IPS-18c (cell line): ENCODE measurements around the gene SLC22A3.
"Not testable (repeated sequence)": the region's sequence is repeated elsewhere in the genome, so short reads cannot be mapped to it uniquely, and the experiment has no call there.

ENCODE experiments used
- H3K4me3 ChIP-seq: 2 replicates; pipeline ENCODE4 v1.7.0; 2013; ENCODE audit warnings: low read depth, mild to moderate bottlenecking, low read length, moderate library complexity; ENCODE audit not compliant: insufficient read depth
- H3K9me3 ChIP-seq: one replicate; pipeline ENCODE4 v1.6.1; 2013; ENCODE audit warnings: mild to moderate bottlenecking, low read length, moderate library complexity; ENCODE audit not compliant: control insufficient read depth, insufficient read depth

Gene SLC22A3

GRCh38 chr6:160358225-160359119 is 10.3 kb downstream of the SLC22A3 start:
- Histone ChIP-seq H3K9me3 (no peaks in the 10 kb centered on the region), H3K4me3 (no peak overlapping the region)

DNA sequence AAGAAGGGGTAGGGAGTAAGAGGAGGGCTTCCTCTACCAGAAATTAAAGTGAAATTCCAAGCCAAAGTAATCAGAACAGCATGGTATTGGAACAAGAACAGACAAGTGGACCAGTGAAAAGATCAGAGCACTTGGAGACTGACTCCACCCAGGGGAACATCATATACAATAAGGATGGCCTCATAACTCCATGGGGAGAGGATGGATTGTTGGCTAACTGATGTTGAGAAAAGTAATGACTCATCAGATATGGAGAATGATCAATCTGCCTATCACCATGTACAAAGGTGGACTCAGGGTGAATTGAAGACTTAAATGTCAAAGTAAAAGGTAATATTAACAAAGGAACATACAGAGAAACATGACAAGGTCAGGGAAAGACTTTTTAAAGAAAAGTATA is 12.8 kb downstream of the SLC22A3 start:
- no peaks in the 10 kb centered on the region for H3K9me3 ChIP-seq
- no peak overlapping the region for H3K4me3 ChIP-seq

DNA sequence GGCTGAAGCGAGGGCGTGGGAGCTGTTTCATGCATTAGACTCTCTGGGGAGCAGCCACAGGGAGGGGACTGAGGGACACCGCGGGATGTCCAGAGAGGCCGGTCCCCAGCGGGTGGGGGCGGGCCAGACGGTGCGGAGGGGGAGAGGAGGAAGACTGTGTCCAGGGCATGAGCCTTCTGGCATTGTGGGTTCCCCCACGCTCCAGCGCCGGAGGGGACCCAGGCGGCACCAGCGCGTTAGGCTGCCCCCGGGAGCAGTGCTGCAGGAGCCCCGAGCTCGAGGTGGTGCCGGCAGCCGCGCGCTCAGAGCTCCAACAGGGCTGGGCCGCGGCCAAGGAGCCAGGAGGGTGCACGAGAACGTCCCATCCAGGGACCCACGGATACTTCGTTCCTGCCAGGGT is 14.4 kb downstream of the SLC22A3 start:
- Histone ChIP-seq H3K4me3 (no peak overlapping the region), H3K9me3 (no peaks in the 10 kb centered on the region)

DNA sequence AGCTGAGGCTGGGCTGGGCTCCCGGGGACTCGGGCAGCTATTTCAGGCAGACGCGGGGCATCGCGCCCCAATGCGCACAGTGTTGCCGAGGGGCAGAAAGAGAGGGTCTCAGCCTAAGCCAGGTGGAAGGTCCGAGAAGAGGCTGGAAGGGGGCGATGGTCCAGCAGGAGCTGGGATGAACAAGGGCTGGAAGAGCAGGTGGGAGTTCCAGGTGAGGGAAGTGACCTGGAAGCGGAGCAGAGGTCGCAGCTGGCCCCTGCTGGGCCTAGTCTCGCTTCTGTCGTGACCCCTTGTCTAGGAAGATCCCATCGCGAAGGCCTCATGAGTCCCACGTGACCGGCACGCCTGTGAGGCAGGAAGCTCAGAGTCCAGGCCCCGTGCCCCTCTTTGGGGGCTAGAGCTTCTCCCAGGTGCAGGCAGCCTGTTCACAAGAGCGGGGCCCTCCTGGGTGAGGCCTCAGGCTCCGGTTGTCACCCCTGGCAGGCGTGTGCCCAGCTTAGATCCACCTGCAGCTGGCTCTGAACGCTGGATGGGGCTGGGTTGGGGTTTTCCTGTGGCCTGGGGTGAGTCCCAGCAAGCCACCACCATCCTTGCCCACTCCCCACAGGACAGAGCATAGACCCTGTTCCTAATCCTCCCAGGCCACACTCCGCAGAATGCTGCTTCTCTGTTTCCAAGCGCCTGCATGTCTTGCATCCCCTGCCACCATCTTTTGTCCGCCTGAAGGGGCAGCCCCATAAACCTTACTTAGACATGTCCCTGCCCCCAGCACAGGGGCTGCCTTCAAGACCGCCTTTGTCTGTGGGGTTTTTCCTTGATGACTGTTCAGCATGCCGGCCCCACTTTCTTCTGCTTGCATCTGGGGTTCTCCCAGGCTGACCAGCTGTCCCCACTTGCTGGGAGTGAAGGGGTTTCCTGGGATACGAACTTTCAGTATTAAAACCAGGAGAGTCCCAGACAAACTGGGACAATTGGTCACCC is 15.1 kb downstream of the SLC22A3 start:
- Histone ChIP-seq H3K4me3 (no peak overlapping the region), H3K9me3 (no peaks in the 10 kb centered on the region)

DNA sequence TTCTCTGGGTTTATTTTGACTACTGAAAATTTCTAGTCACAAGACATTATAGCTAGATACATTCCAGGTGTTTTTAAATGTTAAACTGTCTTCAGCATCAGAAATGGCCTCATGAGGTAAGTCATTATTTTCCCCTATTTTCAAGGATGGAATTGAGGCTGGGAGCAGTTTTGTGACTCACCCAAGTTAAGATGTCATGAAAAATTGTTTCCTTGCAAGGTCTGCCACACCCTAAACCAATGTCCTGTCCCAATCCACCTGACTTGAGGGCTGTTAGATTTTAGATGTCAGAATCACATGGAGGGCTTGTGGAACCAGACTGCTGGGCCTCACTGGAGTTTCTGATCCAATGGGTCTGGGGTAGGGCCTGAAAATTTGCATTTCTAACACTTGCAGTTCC is 16.9 kb downstream of the SLC22A3 start:
- peaks cover 2% of the 10 kb centered on the region for H3K9me3 ChIP-seq

GRCh38 chr6:160367798-160368547 is 19.8 kb downstream of the SLC22A3 start:
- Histone ChIP-seq H3K9me3 (peaks cover 2% of the 10 kb centered on the region), H3K4me3 (no peak overlapping the region)

More for the DNA sequence above, 16.9 kb downstream of the SLC22A3 start:
- no peak overlapping the region for H3K4me3 ChIP-seq

- H3K4me3 ChIP-seq = no peak overlapping the region
- H3K9me3 ChIP-seq = peaks cover 2% of the 10 kb centered on the region
These were observed 20.5 kb downstream of the SLC22A3 start for GRCh38 chr6:160368670-160369069.

DNA sequence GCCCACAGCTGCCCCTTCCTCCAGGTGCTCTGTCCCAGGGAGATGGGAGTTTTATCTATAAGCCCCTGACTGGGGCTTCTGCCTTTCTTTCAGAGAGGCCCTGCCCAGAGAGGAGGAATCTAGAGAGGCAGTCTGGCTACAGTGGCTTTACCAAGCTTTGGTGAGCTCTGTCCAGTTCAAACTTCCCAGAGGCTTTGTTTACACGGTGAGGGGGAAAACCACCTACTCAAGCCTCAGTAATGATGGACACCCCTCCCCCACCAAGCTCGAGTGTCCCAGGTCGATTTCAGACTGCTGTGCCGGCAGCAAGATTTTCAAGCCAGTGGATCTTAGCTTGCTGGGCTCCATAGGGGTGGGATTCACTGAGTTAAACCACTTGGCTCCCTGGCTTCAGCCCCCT is 25.4 kb downstream of the SLC22A3 start:
- not testable (repeated sequence) for H3K4me3 ChIP-seq, H3K9me3 ChIP-seq

DNA sequence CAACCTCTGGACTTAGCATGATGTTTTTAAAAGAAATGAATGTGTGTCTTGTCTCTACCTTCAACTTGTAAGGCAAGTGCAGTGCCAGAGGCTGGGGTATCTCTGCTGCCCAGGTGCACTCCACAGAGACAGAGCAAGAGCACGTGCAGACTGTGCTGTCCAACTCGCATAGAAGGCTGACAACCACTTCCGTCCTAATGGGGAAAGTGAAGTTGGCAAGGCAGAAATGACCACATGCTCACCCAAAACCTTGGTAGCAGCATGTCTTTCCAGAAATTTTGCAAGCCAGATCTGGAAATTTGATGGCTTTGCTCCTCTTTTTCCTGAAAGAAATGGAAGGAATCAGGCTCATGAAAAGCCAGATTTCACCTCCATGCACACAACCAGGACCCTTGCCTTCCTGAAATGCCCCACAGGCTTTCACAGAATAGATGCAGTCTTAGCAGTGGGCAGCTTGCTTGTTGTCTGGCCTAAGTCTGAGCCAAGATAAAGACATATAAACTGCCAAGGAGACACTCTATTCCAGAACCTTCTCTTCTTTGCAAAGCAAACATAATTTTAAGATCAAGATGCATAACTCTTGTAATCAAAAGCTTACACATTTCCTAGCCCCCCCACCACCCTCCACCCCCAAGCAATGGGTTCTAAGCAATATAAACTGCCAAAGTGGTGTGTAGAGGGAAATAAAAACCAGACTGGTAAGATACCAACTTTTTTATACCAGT is 26.8 kb downstream of the SLC22A3 start:
- Histone ChIP-seq H3K9me3 (peaks cover 4% of the 10 kb centered on the region), H3K4me3 (no peak overlapping the region)

- Histone ChIP-seq H3K4me3 (no peak overlapping the region), H3K9me3 (peaks cover 2% of the 10 kb centered on the region)
These were observed 27.4 kb downstream of the SLC22A3 start for GRCh38 chr6:160375561-160375949.

GRCh38 chr6:160376445-160376844 is 28.3 kb downstream of the SLC22A3 start:
- Histone ChIP-seq H3K9me3 (peaks cover 2% of the 10 kb centered on the region), H3K4me3 (no peak overlapping the region)

DNA sequence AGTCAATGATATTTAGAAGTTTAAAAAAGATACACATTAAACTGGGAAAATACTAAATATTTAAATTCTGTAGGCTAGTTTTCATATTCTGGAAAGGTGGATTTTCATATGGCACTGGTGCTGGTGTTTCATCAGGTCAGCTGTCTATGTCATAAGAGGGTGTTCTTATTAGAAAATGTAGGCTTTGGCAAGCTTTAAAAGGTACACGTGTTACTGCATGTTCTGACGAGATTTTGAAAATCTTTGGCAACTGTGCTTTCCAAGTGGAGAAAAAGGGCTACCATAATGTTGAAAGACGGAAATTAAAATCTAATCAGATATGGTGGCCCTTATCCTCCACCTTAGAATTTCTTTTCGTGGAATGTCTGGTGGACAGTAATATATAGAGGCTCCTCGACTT is 30.0 kb downstream of the SLC22A3 start:
- H3K4me3 ChIP-seq = no peak overlapping the region
- H3K9me3 ChIP-seq = peaks cover 2% of the 10 kb centered on the region

GRCh38 chr6:160378882-160379281 is 30.7 kb downstream of the SLC22A3 start:
- Histone ChIP-seq H3K4me3 (no peak overlapping the region), H3K9me3 (peaks cover 2% of the 10 kb centered on the region)

- Histone ChIP-seq H3K9me3 (peaks cover 2% of the 10 kb centered on the region), H3K4me3 (no peak overlapping the region)
These were observed 31.3 kb downstream of the SLC22A3 start for GRCh38 chr6:160379466-160379865.

GRCh38 chr6:160382946-160383345 is 34.8 kb downstream of the SLC22A3 start:
- H3K9me3 ChIP-seq = no peaks in the 10 kb centered on the region
- no peak overlapping the region for H3K4me3 ChIP-seq

GRCh38 chr6:160386869-160387530 is 38.8 kb downstream of the SLC22A3 start:
- no peak overlapping the region for H3K4me3 ChIP-seq
- no peaks in the 10 kb centered on the region for H3K9me3 ChIP-seq
